Activated CD8-positive, alpha-beta memory T cell treated with anti-CD3 and anti-CD28 coated beads for 24 hours (primary cell): Measurements from ENCODE around the gene SUSD5.
"Not testable (repeated sequence)": the region's sequence is repeated elsewhere in the genome, so short reads cannot be mapped to it uniquely, and the experiment has no call there.

ENCODE experiments used
- DNase-seq: peaks from one replicate; pipeline ENCODE4 v3.0.0-alpha.2; 2020

Gene SUSD5

DNA sequence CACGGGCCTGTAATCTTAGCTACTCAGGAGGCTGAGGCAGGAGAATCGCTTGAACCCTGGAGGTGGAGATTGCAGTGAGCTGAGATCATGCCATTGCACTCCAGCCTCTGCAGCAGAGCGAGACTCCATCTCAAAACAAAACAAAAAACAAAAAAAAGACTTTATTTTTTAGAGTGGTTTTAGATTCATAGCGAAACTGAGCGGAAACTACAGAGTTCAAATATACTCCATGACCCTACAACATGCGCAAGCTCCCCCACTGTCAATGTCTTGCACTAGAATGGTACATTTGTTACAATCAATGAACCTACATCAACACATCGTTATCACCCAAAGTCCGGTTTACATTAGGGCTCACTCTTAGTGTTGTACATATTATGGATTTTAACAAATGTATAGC lies 107.0 kb downstream of the SUSD5 start:
- DNase-seq, result no peak

DNA sequence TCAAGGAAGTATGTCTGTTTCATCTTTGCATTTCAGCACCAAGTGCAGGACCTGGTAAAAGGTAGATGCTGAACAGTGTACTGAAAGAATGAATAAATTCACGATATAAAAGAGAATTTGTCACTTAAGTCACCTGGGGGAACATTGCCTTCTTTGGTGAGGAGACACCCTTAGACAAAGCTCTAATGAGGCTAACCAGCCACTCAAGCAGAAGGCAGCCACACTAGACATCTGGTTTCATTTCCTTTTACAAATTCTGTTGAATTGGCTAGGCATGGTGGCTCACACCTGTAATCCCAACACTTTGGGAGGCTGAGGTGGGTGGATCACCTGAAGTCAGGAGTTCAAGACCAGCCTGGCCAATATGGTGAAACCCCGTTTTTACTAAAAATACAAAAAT lies 111.8 kb downstream of the SUSD5 start:
- DNase-seq, result not testable (repeated sequence)

DNA sequence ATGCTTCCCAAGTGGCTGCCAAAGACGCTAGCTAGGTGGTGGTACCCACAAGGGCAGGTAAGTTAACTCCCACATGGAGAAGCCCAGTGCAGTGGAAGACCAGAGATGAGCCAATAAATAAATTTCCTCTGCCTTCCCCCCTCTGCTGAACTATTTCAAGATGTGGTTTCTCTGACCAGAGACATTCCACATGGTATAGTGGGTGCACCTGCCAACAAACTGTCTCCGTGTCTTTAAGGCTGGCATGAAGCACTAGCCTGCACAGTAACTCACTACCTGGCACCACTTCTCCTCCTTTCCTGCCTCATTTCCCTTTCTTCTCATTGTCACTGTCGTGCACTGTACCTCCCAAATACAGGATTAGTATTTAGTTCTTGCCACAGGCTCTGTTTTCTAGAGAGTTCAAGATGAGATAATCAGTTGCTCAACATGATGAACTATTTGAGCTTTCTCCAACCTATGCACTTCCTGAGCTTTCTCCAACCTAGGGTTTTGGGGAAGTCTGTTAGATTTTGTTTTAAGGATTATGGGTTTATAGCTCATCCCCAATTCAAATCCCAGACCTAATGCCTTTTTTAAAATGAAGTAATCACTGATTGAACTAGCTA lies 113.2 kb downstream of the SUSD5 start:
- DNase-seq, result no peak

DNA sequence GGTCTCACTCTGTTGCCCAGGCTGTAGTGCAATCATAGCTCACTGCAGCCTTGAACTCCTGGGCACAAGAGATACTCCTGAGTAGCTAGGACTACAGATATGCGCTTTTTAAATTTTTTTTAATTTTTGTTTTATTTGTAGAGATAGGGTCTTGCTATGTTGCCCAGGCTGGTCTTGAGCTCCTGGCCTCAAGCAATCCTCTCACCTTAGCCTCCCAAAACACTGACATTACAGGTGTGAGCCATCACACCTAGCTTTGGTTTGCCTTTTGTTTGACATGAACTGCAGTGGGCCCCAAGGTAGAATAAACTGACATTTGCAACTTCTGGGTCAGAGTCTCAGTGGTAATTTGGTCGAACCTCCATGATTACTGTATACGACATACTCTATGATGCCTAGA lies 113.8 kb downstream of the SUSD5 start:
- no peak for DNase-seq

DNA sequence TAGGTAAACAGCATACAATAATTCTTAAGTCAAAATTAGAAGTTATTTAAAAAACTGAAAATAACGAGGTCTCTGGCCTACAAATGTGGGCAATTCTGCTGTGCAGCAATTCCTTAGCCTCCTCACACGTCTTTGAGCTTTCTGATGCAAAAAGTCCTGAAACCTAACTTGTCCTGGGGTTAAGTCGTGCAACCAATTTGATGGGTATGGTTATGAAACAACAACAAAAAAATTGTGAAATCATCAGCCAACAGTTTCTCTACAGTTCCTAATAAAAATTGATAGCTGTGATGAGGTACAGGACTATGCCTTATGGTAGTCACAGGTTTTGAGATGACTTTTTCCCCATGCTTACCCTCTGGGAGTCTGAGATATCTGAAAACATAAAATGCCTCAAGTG lies 115.1 kb downstream of the SUSD5 start:
- no peak for DNase-seq

DNA sequence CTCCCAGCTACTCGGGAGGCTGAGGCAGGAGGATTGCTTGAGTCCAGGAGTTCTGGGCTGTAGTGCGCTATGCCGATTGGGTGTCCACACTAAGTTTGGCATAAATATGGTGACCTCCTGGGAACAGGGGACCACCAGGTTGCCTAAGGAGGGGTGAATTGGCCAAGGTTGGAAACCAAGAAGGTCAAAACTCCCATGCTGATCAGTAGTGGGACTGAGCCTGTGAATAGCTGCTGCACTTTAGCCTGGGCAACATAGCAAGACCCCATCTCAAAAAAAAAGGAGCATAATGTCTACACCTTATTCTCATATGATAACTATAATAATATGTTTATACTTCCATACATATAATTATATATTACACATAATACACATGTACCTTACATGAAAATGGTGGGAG lies 115.6 kb downstream of the SUSD5 start:
- DNase-seq, result no peak

DNA sequence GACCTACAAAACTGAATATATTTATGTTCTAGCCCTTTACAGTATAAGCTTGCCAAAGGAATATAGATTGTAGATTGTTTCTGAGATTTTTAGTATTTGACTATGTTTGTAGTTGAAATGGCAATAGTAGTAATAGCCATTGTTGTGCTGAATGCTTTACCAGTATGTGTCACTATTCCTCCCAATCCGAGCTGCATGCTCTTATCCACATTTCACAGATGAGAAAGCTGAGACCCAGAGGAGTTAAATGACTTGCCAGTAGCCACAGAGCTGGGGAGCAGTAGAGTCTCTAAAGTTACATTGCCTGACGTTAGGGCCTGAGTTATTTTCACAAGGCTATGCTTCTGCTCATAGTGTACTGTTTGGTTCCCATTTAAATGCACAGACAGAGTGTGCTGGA lies 118.4 kb downstream of the SUSD5 start:
- no peak for DNase-seq
